Left renal cortex interstitium (tissue), 4 donors: ENCODE results near the gene RAB31. TPM values are rescaled to one million over a fixed set of nuclear protein-coding genes. Genes with fewer than 3 reads are reported as not detected.

Source experiments
- DNase-seq, 4 donors: peaks; one replicate each; pipeline ENCODE4 v3.0.0-alpha.2; 2013; ENCODE audit warnings: low read depth in 4 of 4, low spot score in 2 of 4, missing footprints in 1 of 4
- polyA plus RNA-seq, 4 donors: library from polyadenylated mRNA; unstranded; fragments of 120-200 nt; gene quantifications; one replicate each; pipeline ENCODE4 v1.2.1, GENCODE V29; 2013; ENCODE audit not compliant: insufficient read length in 4 of 4

Gene RAB31
- polyA plus RNA-seq, 4 donors: 26.1 to 32.5 (median 29.7) TPM

- no peak for DNase-seq
Measured at GRCh38 chr18:9690418-9691188, 17.5 kb upstream of the RAB31 start.

GRCh38 chr18:9691235-9691634 is 16.9 kb upstream of the RAB31 start:
- no peak for DNase-seq

- no peak for DNase-seq
Measured at GRCh38 chr18:9694174-9694573, 13.9 kb upstream of the RAB31 start.

DNA sequence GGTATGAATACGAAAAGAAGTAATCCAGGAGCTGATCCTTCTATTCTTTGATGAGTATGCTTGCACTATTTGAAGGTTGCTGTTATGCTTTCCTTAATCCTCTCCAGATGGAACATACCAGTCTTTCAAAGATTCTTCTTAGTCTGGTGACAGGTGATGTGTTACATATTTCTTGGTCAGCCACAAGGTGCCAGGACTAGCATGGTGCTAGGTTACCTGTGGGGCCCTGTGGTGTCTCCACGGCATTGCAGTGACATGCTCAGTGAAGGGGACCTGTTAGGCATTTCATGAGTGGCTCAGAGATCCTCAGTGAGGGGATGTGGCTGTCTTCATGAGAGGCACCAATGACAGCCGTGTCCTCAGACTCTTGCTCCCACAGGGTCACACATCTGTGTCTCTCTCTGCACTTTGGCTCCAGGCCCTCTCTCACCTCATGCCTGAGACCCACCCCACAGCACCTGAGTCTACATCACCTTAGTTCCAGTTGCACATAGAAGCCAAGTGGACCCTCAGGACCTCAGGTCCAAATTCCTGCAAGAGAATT is 13.1 kb upstream of the RAB31 start:
- no peak for DNase-seq

DNA sequence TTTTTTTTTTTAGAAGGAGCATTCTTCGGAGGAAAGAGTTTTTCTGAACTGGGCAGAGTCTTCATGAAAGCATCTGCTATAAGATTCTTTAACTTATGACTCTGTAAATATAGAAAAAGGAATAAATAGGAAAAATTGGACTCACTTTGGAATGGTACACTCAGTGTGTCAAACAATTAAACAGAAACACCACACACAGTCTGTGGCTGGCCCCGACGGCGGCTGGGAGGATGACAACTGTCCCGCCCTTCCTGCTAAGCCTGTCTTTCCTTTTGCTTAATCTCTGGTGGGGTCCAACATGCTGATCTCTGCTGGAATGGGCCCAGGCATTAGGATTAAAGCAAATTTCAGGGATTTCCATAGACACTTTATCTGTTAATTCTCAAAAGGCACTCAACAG is 12.5 kb upstream of the RAB31 start:
- DNase-seq: no peak

GRCh38 chr18:9696112-9696511 is 12.0 kb upstream of the RAB31 start:
- no peak for DNase-seq

DNA sequence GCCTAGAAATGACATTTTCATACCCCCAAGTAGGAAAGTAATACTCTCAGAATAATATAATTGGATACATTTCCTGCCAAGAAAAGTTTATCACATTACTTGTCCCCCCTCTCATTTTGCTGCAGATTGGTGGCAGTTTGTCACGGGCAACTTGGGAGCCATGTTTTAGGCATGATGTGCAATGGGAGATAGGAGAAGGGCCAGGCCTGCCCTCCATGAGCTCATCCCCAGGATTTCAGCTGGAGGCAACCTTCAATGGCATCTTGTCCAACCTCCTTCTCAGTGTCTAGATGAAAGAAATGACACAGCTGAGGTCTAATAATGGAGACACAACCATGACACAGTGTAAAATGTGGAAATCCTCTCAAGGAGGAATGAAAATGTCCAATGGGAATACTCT is 11.4 kb upstream of the RAB31 start:
- DNase-seq: no peak

DNA sequence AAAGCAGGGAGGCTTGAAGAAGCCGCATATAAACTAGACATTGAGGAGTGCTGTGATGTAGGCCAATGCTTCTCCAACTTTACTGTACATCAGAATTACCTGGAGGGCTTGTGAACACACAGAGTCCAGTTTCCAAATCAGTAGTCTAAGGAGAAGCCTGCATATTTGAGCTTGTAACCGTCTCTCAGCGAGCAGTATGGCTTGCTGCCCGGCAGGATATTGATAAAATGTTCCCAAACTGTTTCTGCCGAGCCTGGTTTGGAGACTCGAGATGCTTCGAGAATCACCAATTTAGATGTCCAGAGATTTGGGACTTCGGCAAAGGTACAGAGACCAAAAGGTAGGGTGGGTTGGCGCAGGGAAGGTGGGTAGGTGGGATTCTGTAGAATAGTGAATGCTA is 11.0 kb upstream of the RAB31 start:
- DNase-seq: no peak

GRCh38 chr18:9698497-9698896 is 9.6 kb upstream of the RAB31 start:
- DNase-seq: no peak

GRCh38 chr18:9700261-9700796 is 7.8 kb upstream of the RAB31 start:
- no peak for DNase-seq

DNA sequence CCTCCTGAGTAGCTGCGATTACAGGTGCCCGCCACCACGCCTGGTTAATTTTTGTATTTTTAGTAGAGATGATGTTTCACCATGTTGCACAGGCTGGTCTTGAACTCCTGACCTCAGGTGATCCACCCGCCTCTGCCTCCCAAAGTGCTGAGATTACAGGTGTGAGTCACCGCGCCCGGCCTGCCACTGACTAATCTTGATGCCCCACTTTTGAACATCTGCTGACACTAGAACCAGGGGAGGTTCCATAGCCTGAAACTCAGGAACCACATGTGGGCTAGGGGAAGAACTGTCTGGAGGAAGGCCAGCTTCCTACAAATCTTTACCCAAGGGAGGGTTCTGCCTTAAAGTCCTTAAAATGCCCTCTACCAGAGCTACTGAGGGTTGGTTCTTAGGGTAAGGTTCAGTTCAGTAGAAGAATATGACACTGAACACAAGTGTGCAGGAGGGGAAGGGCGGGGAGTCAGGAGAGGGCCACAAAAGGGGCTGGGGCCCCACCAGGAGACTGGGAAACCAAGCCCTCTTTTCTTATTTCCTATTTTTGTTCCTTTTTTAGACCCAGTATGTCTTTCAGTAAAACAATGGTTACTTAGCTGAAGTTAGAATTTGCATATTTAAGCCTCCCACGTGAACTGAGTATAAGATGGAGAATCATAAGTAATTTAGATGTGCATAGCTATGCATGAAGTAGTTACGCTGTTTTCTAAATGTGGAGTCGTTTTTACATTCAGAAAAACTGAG is 6.3 kb upstream of the RAB31 start:
- no peak for DNase-seq

- no peak for DNase-seq
Measured at GRCh38 chr18:9704233-9705118, 3.6 kb upstream of the RAB31 start.

- no peak for DNase-seq
Measured at GRCh38 chr18:9705183-9705829, 2.8 kb upstream of the RAB31 start.

- no peak for DNase-seq
Measured at GRCh38 chr18:9706081-9706935, 1.8 kb upstream of the RAB31 start.

DNA sequence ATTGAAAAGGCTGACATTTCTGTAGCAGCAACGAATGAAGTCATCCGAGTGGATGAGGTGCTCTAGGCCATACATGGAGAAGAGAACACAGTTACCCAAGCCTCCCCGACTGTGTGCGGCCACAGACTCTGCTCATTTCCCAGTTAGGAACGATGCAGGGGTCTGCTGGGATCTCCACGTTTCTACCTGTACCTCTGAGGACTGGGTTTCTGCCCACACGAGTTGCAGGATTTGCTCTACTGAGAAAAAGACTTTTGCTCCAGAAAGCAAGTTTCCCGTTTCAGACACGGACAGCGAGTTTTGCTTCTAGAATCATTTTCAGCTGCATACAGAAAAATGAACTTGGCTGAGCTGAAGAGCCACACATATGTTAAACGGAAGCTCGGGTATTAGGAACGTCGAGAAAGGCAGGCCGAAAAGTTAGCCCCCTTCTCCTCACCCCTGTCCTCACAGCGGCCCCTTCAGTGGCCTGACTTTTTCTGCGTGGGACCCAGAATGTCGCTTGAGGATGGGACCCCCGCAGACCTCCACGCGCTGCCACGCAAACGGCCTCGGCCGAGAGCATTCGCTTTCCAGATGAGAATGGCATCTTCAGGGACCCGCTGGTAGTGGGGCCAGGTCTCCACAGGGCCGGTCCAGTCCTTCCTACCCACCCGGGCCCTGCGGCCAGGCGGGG is 582 bp upstream of the RAB31 start:
- DNase-seq: no peak

GRCh38 chr18:9708434-9709303 is 568 bp downstream of the RAB31 start:
- DNase-seq: no peak

GRCh38 chr18:9709304-9709877 is 1.3 kb downstream of the RAB31 start:
- no peak for DNase-seq
